UCSD-AML1 (cell line): Measurements from ENCODE around the gene DNAL1.
"Not testable (repeated sequence)": the region's sequence is repeated elsewhere in the genome, so short reads cannot be mapped to it uniquely, and the experiment has no call there.

Experiments used
- DNase-seq: peaks from one replicate; lab custom pipeline; 2025; ENCODE audit not compliant: unreplicated experiment; lab: John Stamatoyannopoulos, UW

DNAL1 gene

DNA sequence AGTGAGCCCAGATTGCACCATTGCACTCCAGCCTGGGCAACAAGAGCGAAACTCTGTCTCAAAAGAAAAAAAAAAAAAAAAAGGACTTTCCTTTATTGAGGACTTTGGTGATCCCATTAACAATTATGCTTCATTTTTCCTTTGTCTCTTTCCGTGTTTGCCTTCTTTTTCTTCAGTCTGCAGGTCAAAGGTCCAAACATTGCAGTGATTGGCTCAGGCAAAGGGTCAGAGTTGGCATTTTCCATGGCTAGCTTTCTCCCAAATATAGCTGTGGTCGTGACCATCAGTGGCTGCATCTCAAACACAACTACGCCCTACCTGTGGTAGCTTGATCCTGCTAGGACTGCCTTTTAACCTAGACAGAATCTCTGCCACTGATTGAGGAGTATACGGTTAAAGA is 7.0 kb upstream of the DNAL1 start:
- DNase-seq = no peak

DNA sequence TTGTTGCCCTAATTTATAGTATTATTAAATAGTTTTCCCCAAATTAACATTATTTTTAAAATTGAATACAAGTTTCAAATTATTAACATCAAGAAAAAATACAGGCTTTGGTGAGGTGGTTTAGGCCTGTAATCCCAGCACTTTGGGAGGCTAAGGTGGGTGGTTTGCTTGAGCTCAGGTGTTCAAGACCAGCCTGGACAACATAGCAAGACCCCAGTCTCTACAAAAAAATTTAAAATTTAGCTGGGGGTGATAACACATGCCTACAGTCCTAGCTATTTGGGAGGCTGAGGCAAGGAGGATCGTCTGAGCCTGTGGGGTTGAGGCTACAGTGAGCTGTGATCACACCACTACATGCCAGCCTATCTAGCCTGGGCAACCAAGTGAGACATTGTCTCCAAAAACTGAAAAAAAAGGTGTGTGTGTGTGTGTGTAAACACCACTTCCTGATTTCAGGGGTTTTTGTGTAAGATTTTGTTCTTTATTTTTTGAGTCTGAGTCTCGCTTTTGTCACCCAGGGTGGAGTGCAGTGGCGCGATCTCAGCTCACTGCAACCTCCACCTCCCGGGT is 3.9 kb upstream of the DNAL1 start:
- DNase-seq = no peak

DNA sequence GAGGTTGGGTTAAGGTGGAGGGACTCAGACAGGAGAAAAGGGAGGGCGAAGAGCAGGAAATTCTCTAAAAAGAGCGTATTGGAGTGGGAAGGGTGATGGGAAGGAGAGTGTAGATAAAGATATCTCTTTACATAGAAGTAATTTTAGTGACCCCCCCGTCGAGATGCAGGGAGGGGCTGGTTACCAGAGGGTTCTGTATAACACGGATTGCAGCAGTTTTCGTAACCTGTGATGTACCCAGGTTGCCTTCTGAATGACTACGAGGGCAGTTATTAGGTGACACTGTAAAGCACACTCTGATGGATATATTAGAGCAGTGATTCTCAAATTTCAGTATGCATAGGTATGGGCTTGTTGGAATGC is 443 bp downstream of the DNAL1 start:
- no peak for DNase-seq

DNA sequence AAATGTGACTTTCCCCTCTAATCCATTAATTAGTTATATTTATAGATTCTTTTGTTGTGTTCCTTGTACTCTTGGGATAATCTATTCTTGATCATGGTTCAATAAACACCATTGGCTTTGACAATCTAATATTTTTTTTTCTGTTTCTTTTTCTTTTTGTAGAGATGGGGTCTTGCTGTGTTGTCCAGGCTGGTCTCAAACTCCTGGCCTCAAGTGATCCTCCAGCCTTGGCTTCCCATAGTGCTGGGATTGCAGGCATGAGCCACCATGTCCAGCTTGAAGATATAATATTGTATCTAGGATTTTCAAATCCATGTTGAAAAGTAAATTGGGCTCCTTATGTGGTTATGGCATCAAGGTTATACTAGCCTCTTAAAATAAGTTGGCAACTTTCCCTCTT is 6.2 kb downstream of the DNAL1 start:
- DNase-seq = no peak

DNA sequence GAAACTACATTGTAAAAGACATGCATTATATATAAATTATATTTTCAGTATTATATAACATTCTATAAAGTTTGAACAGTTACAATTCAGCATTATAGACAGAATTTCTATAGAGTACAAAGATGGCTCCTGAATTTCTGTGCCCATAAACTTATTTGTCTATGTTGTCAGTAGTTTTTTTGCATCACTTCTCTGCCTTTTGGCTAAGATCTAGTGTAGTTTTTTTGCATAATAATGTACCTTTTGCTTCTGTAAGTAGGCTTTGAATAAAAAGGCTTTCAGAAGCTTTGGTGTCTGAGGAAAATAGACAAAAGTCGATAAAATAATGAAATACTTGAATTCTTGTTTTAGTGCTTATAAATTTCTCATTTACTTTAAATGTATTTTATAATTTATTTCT is 11.1 kb downstream of the DNAL1 start:
- DNase-seq = no peak

DNA sequence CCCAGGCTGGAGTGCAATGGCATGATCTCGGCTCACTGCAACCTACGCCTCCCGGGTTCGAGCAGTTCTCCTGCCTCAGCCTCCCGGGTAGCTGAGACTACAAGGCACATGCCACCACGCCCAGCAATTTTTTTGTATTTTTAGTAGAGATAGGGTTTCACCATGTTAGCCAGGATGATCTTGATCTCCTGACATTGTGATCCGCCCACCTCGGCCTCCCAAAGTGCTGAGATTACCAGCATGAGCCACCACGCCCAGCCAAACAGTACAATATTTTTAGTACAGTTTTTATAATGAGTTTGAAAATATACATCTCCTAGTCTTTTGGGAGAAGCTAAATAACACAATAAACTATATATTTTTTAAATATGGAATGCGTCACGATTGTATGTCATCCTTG is 14.4 kb downstream of the DNAL1 start:
- not testable (repeated sequence) for DNase-seq

DNA sequence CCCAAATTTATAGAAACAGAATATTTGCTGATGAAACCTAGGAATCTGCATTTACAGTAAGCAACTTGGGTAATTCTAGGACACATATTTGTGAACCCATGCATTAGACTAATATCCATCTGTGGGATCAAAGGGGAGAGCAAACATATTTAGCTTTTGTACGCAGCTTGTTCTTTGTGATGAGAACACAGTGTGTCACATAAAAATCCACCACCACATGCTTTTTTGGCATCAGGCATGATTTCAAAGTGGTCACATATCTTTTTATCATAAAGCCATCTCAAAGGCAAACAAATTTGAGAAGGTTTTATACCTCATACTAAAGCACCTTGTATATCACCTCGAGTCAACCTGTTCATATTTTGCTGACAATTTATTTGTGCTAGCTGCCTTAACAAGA is 15.7 kb downstream of the DNAL1 start:
- DNase-seq = no peak

DNA sequence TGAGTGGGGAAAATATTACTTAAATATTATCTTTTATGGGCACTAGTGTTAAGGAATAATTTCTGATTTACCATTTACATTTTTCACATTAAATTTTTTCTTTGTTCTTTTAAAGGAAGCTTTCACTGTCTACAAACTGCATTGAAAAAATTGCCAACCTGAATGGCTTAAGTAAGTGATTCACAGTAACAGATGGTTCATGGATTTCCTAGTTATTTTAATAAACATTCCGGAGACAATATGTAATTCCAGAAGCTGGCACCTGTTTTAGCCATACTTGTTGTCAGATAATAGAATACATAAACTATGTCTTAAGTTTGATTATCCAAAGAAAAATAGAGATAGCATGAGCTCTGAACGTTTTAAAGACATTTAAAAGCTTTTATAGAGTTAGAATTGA is 17.1 kb downstream of the DNAL1 start:
- no peak for DNase-seq

DNA sequence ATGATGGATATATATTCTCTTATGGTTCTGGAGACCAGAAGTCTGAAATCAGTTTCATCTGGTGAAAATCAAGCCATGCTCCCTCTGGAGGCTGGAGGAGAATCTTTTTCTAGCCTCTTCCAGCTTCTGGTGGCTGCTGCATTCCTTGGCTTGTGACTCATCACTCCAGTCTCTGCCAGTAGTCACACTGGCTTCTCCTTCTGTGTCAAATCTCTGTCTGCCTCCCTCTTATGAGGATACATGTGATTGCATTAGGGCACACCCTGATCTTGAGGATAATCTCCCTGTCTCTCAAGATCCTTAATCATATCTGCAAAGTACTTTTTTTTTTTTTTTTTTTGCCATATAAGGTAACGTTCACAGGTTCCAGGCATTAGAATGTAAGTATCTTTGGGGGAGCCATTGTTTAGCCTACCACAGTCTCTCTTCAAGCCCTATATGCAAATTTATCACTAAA is 17.7 kb downstream of the DNAL1 start:
- DNase-seq = no peak

DNA sequence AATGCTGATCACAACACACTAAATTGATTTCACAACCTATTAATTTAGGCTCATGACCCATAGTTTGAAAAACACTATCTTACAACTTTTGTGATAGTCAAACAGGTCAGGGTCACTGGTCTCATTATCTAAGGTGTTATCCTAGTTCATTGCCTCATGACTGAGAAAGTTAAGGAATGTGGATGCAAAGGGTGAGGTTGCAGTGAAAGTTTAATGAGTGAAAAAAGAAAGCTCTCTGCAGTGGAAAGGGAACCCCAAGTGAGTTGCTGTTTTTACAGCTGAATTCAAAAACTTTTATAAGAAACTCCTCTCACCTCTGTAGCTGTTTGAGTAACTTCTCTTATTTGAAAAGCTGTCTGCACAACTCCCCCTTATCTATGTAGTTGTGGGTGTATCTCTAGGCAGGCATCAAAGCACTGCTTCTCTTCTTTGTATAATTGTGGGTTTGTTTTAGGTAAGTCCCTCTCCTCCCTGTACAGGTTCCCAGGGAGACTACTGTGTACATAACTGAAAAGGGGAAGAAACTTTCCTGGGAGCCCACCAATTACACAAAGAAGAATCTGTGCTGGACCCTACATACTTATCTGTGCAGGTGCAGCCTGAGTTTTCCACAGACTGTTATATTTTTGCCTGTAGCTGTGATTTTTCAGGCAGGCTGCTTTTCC is 18.9 kb downstream of the DNAL1 start:
- DNase-seq = no peak

DNA sequence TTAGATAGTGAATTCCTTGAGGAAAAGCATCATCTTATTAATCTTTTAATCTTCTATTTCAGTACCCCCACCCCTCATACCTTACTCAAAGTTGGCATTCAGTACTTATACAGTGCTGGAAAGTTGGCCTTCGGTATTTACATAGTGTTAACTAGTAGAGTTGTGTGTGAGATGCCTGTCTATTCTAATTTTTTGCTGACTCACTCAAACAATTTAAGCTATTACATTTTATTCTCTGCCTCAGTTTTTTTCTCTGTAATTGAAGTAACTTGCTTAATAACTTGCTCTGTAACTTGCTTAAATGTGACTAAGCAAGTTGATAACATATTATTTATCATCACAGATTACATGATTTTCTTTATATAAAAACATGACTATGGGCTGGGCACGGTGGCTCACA is 20.3 kb downstream of the DNAL1 start:
- DNase-seq = no peak

DNA sequence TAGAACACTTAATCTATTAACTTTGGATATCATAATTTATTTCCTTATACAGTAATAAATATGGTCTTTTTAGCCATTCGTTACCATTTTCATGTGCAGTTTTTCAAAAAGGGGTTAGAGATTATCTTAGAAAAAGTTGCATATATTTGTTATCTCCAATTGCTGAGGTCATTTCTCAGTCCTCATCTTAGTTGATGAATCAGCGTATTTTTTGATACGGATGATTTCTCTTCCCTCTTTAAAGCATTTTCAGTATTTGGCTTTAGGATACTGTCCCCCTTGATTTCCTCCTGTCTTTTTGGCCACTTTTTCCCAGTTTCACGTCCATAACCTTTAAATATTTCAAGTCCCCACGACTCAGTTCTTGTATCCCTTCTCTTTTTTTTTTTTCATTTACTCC is 21.8 kb downstream of the DNAL1 start:
- no peak for DNase-seq

DNA sequence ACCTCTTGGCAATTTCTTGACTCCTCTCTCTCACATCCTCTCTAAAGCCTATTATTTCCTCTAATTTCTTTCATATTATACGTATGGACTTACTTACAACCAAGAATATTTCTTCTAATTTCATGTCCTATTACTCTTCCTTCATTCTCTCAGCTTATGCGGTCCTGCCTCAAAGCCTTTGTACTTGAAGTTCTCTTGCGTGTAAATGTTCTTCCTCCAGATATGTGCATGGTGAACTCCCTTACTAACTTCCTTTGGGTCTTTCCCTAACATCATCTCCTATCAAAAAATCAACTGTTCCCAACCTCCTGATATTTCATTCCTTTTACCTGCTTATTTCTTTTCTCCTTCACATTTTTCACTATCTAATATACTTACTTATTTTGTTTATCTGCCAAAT is 23.1 kb downstream of the DNAL1 start:
- DNase-seq = no peak

DNA sequence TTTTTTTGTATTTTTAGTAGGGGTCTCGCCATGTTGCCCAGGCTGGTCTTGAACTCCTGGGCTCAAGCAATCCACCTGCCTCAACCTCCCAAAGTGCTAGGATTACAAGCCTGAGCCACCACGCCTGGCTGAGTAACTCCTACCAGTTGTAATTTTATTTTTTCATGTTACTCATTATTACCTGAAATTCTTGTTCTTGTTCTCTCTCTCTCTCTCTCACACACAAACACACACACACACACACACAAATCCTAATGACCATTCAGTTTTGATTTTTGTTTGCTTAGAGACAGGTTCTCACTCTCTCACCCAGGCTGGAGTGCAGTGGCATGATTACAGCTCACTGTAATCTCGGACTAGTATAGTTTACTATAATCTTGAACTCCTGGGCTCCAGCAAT is 30.2 kb downstream of the DNAL1 start:
- no peak for DNase-seq

DNA sequence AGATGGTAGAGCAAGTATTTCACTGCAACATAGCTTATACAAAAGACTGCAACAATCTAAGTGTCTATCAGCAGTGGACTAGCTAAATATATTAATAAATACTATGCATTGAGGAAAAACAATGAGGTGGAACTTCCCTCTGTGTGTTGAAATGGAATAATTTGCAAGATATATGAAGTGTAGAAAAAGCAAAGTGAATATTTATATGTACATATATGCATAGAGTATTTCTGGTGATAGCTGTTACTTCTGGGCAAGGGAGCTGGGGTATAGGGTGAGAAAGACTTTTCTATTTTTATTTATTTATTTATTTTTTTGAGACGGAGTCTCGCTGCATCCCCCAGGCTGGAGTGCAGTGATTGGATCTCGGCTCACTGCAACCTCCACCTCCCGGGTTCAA is 33.9 kb downstream of the DNAL1 start:
- no peak for DNase-seq

DNA sequence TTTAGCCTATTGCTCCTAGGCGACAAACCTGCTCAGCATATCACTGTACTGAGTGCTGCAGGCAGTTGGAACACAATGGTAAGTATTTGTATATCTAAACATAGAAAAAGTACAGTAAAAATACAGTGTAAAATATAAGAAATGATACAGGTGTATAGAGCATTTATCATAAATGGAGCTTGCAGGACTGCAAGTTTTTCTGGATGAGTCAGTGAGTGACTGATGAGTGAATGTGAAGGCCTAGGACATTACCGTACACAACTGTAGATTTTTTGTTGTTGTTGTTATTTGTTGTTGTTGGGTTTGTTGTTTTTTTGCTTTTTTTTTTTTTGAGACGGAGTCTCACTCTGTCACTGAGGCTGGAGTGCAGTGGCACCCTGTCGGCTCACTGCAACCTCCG is 36.0 kb downstream of the DNAL1 start:
- DNase-seq = no peak

DNA sequence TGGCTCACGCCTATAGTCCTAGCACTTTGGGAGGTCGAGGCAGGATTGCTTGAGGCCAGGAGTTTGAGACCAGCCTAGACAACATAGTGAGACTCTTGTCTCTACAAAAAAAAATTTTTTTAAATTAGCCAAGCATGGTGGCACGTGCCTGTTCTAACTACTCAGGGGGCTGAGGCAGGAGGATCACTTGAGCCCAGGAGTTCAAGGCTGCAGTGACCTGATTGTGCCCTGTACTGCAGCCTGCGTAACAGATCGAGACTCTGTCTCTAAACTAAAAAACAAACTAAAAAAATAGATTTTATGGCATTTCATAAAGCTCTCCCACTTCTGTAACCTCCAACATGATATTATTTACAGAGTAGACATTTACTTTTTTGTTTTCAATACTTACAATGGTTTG is 39.8 kb downstream of the DNAL1 start:
- no peak for DNase-seq

DNA sequence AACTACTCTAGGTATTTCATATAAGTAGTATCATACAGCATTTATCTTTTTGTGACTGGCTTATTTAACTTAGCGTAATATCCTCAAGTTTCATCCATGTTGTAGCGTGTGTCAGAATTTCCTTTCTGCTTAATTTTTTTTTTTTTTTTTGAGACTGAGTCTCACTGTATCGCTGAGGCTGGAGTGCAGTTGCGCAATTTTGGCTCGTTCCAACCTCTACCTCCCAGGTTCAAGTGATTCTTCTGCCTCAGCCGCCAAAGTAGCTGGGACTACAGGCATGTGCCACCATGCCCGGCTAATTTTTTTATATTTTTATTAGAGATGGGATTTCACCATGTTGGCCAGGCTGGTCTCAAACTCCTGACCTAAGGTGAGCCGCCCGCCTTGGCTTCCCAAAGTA is 40.5 kb downstream of the DNAL1 start:
- DNase-seq = no peak

DNA sequence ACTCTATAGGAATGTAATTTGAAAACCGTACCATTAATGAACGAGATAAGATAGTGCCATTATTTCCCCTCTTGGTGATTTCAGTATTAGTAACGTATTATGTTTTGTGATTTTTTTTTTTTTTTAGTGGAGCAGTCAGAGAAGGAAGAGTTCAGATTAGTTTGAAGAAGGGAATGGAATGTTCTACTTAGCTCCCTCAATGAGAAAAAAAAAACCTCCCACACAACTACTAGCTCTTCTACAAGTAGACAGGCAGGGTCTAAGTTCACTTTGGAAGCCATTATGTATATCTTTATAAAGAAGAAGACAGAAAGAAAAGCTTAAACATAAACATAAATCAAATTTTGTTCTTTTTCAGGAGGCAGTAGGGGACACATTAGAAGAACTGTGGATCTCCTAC is 42.1 kb downstream of the DNAL1 start:
- DNase-seq = no peak

DNA sequence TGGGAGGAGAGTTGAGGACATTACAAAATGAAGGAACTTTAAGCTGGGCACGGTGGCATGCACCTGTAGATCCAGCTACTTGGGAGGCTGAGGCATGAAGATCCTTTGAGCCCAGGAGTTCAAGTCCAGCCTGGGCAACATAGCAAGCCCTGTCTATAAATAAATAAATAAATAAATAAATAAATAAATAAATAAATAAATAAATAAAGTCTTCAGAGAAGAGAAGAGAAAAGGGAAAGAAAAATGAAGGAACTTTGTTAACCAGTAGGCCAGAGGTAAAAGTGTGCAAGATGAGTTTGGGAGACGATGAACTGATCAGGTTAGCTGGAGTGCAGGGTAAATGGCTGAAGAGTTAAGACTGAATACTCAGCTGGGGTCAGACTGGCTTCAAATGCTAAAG is 49.3 kb downstream of the DNAL1 start:
- DNase-seq = no peak

DNA sequence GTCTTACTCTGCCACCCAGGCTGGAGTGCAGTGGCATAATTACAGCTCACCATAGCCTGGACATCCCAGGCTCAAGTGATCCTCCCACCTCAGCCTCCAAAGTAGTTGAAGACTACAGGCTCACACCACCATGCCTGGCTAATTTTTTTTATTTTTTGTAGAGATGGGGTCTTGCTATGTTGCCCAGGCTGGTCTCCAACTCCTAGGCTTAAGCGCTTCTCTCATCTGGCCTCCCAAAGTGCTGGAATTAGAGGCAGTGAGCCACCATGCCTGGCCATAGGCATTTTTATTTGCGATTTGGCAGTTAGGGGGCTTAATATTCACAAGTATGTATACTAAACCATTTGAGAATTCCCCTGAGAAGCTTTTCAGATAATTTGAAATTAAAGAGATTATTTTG is 50.3 kb downstream of the DNAL1 start:
- no peak for DNase-seq

DNA sequence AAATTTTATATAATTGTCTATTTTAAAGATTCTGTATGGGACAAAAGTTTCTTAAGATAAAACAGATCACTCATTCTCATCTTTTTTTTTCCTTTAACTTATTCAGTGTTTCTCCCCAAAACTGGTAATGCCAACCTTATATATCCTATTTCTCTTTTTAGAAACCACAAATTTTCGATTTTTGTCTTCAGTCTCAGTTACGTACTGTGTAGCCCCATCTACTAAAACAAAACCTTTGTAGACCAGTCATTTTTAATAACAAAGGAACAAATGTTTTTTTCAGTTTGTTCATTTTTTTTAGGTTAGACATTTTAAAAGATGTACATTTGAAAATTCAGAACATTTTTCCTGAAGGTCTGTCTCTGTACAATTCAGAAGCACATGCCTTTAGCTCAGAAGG is 51.2 kb downstream of the DNAL1 start:
- no peak for DNase-seq
